Skeletal muscle tissue (tissue), 4 donors: Measurements from ENCODE around the gene GRID2. TPM values are rescaled to one million over a fixed set of nuclear protein-coding genes. Genes with fewer than 3 reads are reported as not detected.

Experiments
- H3K27ac ChIP-seq: one replicate; pipeline ENCODE4 v1.7.0; 2013; ENCODE audit warnings: mild to moderate bottlenecking, low read depth, low read length, inconsistent platforms
- H3K27me3 ChIP-seq, 3 donors: one replicate each; pipeline ENCODE4 v1.7.0; 2013; ENCODE audit warnings: low read length in 3 of 3; ENCODE audit not compliant: control insufficient read depth in 3 of 3, insufficient read depth in 3 of 3
- H3K36me3 ChIP-seq, 3 donors: one replicate each; pipeline ENCODE4 v1.7.0; 2013; ENCODE audit warnings: low read length in 3 of 3; ENCODE audit not compliant: control insufficient read depth in 3 of 3, insufficient read depth in 3 of 3
- H3K4me1 ChIP-seq, 3 donors: one replicate each; pipeline ENCODE4 v1.7.0; 2013; ENCODE audit warnings: low read length in 3 of 3, mild to moderate bottlenecking in 3 of 3; ENCODE audit not compliant: control insufficient read depth in 3 of 3, insufficient read depth in 3 of 3
- H3K4me3 ChIP-seq, 3 donors: one replicate each; pipeline ENCODE4 v1.7.0; 2013; ENCODE audit warnings: low read length in 3 of 3
- H3K9ac ChIP-seq, 3 donors: one replicate each; pipeline ENCODE4 v1.7.0; 2013; ENCODE audit warnings: low read length in 3 of 3, mild to moderate bottlenecking in 3 of 3, moderate library complexity in 2 of 3, low read depth in 1 of 3
- H3K9me3 ChIP-seq, 3 donors: one replicate each; pipeline ENCODE4 v1.7.0; 2013; ENCODE audit warnings: low read length in 3 of 3; ENCODE audit not compliant: control insufficient read depth in 3 of 3
- total RNA-seq: library from RNA; depleted of rRNA; stranded (reverse); fragments of >200 nt; gene quantifications from one replicate; pipeline ENCODE4 v1.2.3, GENCODE V29; 2014
- donor health status: Osteomylitis.

The GRID2 gene
- total RNA-seq, 1 donor from 2014 or later, result 1.6 TPM

DNA sequence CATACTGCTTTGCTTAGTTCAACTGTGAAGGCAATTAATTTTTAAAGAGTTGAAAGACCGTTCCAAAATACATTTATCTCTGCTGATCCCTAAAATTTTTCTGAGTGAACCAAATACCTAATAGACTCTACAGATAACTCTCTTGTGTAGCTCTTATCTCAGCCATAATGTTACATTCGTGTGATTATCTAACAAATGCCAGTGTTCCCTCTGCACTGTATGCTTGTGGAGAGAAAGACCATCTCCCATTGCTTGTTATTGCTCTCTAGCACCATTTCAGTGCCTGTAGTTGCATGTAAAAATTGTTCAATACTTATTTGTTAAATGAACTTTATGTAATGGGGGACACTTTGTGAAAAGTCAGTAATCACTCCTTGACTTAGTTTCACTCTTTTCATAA is 1443.5 kb downstream of the GRID2 start:
- Histone ChIP-seq H3K36me3 (no peaks in the 10 kb centered on the region), H3K4me1 (no peaks in the 10 kb centered on the region), H3K27ac (no peak overlapping the region), H3K4me3 (no peak overlapping the region), H3K9me3 (no peaks in the 10 kb centered on the region), H3K27me3 (no peaks in the 10 kb centered on the region), H3K9ac (no peak overlapping the region)

DNA sequence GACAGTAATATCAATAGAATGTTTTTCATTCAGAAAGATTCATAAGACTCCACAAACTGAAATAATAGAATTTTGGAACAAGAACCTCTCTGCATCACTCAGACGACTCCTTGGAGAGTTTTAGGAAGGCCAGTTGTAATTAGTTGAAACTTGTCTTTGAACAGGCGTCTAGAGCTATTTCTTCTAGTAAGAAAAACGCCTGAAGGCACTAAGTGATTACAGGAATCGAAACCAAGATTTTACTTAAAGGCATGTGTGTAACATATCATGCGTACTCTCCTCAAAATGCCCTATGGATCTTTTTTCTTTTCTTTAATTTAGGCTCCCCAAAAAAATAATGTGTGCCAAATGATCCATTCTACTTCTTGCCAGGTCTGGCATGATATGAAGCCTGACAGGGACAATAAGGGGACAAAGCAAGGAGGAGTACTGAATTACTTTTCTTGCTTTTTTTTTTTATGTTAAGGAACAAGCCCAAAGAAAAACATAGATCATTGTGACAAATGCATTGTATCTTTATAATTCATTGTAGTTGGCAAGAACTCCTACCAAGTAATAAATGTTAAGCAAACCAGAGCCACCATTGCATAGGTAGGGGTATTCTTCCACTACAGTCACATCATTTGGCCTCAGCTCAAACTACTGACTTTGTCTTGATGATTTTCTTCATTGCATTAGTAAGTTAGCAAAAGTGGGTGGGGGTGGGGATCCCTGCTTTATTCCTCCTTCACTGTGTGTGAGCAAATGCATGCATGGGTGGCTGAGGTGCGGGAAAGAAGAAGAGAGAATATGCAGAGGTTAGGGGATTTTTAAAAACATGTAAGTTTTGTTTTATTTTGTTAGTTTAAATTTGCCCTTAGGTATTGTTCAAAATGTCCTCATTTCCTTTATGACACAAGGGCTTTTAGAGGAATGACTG is 1444.9 kb downstream of the GRID2 start:
- no peak overlapping the region for H3K27ac ChIP-seq
- H3K4me1 ChIP-seq, result no peaks in the 10 kb centered on the region
- no peaks in the 10 kb centered on the region for H3K9me3 ChIP-seq
- H3K36me3 ChIP-seq, result no peaks in the 10 kb centered on the region
- H3K9ac ChIP-seq, result no peak overlapping the region
- H3K27me3 ChIP-seq, result no peaks in the 10 kb centered on the region
- no peak overlapping the region for H3K4me3 ChIP-seq

DNA sequence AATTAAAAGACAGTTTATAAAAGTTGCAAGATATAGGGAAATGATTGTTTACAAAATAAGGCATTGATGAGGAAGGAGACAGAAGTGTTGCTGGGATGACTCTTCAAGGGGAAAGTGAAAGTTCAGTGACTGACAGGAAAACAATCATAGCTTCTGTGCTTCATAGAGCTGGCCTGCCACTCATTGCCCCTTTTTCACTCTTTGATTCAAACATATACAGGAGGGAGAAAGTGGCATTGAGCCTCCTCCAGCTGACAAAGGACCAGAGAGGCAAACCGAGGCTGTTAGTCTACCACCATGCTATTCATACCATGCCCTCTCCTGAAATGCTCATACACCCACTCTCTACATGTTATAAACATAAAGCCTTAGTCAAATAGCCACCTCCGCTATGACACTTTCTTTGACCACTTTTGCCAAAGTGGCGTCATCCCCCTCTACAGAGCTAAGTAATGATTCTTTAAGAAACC is 1445.6 kb downstream of the GRID2 start:
- Histone ChIP-seq H3K4me3 (no peak overlapping the region), H3K9ac (no peak overlapping the region), H3K4me1 (no peaks in the 10 kb centered on the region), H3K27ac (no peak overlapping the region), H3K27me3 (no peaks in the 10 kb centered on the region), H3K36me3 (no peaks in the 10 kb centered on the region), H3K9me3 (no peaks in the 10 kb centered on the region)

DNA sequence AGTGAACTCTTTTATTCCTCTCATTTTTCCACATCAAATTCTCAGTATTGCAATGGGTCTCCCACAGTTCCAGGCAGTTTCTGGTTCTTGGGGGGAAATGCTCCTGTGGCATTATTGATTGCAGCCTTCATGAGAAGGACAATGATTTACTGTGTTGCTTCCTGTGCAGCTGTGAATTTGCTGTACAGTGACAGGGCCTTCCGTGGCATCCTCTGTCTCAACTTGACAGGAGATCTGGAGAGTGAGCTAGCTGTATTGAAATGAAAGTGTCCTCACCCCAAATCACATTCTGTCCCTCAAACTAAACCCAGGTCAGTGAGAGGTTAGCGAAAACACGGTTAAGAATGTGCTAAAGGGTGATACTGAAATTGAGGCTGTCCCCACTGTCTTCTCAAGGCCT is 1447.6 kb downstream of the GRID2 start:
- H3K9ac ChIP-seq, result no peak overlapping the region
- no peak overlapping the region for H3K4me3 ChIP-seq
- H3K9me3 ChIP-seq, result no peaks in the 10 kb centered on the region
- no peaks in the 10 kb centered on the region for H3K4me1 ChIP-seq
- H3K27ac ChIP-seq, result no peak overlapping the region
- no peaks in the 10 kb centered on the region for H3K27me3 ChIP-seq
- no peaks in the 10 kb centered on the region for H3K36me3 ChIP-seq

DNA sequence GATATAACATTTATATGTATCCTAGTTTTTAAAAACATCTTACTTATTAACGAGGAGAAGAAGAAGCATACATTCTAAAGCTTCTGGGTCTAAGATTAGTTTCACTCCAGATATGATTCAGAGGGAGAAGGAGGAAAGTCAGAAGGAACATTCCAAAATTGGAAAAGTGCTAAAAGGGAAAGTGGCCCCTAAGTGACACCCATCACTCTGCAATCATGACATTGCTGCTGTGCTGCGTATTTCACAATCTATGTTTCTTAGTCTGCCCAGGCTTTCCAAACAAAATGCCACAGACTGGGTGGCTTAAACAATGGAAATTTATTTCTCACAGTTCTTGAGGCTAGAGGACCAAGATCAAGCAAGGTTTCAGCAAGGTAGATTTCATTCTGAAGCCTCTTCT is 1452.3 kb downstream of the GRID2 start:
- H3K36me3 ChIP-seq, result no peaks in the 10 kb centered on the region
- H3K27ac ChIP-seq, result no peak overlapping the region
- no peak overlapping the region for H3K4me3 ChIP-seq
- no peaks in the 10 kb centered on the region for H3K4me1 ChIP-seq
- no peaks in the 10 kb centered on the region for H3K9me3 ChIP-seq
- H3K9ac ChIP-seq, result no peak overlapping the region
- H3K27me3 ChIP-seq, result peaks cover 0 to 2% (median 0%) of the 10 kb centered on the region in 3 donors

DNA sequence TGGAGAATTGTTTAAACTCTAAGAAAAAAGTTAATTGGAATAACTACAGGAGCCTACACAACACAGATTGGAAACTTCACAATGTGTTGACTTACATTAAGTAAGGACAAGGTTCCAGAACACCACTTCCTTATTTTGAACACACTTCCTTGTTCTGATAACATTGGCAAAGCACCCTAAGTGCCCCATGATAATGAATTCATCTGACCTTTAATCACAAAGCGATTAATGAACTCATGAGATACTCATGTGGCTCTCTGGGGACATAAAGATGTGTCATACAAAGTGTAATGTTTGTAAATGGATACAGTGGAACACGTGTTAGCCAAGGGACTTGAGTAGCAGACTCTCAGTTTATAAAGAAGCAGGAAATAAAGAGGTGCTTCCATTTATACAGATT is 1455.7 kb downstream of the GRID2 start:
- Histone ChIP-seq H3K9me3 (no peaks in the 10 kb centered on the region), H3K4me3 (no peak overlapping the region), H3K36me3 (no peaks in the 10 kb centered on the region), H3K9ac (no peak overlapping the region), H3K27me3 (peaks cover 0 to 2% (median 0%) of the 10 kb centered on the region in 3 donors), H3K27ac (no peak overlapping the region), H3K4me1 (no peaks in the 10 kb centered on the region)

DNA sequence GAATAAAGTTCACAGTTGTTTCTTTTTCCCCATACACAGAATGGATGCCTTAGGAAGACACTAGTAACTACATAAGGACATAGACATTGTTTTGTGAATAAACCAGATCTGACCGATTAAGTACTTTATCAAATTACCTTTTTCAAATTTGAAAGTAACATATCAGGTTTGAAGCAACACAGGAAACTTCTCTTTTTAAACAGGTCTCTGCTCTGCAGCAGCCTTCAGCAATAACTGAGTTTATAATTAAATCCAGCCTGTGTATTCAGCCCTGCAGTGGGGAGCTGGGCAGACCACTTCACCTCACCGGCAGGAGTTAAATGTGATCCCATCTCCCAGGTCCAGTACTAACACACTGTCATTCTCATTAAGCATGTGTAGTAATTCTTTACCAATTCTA is 1456.5 kb downstream of the GRID2 start:
- H3K27me3 ChIP-seq, result peaks cover 0 to 2% (median 0%) of the 10 kb centered on the region in 3 donors
- no peaks in the 10 kb centered on the region for H3K4me1 ChIP-seq
- no peaks in the 10 kb centered on the region for H3K9me3 ChIP-seq
- no peak overlapping the region for H3K4me3 ChIP-seq
- no peaks in the 10 kb centered on the region for H3K36me3 ChIP-seq
- no peak overlapping the region for H3K27ac ChIP-seq
- H3K9ac ChIP-seq, result no peak overlapping the region

DNA sequence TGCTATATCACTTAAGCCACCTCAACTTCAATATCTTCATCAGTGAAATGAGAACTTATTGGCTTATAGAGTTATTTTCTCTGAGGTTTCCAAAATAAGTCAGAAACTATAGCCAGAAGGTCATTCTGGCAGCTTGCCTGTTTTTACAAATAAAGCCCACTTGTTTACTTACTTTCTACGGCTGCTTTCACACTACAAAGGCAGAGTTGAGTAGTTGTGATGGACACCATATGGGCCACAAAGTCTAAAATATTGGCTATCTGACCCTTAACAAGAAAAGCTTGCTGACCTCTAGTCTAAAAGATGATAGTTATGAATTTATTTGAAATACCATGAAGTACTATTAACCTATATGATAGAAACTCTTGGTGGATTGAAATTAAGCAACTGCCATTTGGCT is 1457.5 kb downstream of the GRID2 start:
- Histone ChIP-seq H3K27ac (no peak overlapping the region), H3K9ac (no peak overlapping the region), H3K4me1 (no peaks in the 10 kb centered on the region), H3K4me3 (no peak overlapping the region), H3K27me3 (peaks cover 0 to 2% (median 0%) of the 10 kb centered on the region in 3 donors), H3K36me3 (no peaks in the 10 kb centered on the region), H3K9me3 (no peaks in the 10 kb centered on the region)

DNA sequence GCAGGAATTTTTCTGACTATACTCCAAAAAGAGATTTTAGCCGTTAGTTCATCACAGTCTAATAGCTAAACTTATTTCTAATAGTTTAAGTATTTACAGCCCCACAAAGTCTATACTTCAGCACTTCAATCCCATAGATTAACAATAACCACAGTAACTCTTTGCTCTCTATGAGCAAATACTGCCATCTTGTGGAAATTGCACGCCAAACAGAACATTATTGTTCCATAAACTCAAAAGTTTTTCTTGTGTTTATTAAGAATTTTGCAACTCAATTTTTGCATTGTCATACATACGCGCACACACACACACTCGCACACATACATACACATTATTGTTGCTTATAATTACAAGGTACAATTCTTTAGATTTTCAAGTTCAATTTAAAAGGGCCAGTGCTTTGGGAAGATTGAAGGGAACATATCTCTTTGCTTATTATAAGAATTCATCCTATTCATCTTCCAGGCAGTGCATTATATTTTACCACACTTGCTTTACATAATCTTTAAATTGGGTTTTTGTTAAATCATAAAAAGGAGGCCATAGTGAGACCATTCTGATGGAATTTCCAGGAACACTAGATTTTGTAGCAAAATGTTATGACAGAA is 1461.0 kb downstream of the GRID2 start:
- Histone ChIP-seq H3K9me3 (no peaks in the 10 kb centered on the region), H3K36me3 (no peaks in the 10 kb centered on the region), H3K4me1 (no peaks in the 10 kb centered on the region), H3K27ac (no peak overlapping the region), H3K27me3 (no peaks in the 10 kb centered on the region), H3K4me3 (no peak overlapping the region), H3K9ac (no peak overlapping the region)

DNA sequence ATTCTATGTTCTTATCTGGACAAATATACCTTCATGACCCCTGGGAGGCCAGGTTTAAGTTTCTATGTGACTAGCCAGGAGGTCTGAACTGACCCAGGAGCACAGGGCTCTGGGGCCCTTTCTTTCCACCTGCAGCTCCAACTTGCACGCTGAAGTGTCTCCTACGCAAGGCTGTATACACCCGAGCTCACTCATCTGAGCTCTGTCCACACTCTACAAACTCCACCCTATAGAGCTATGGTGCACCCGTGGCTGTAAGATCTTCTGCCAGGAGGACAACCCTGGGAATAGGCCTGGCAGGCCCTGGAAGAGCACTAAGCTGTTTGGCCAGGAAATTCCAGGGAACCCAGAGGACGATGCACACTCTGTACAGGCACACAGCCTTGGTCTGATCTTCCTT is 1464.2 kb downstream of the GRID2 start:
- no peaks in the 10 kb centered on the region for H3K27me3 ChIP-seq
- H3K4me1 ChIP-seq, result no peaks in the 10 kb centered on the region
- H3K27ac ChIP-seq, result no peak overlapping the region
- no peak overlapping the region for H3K9ac ChIP-seq
- H3K36me3 ChIP-seq, result no peaks in the 10 kb centered on the region
- no peak overlapping the region for H3K4me3 ChIP-seq
- no peaks in the 10 kb centered on the region for H3K9me3 ChIP-seq
